Hepatocyte (in vitro differentiated cells): ENCODE results near the gene SCYGR6.
"Not testable (repeated sequence)": the region's sequence is repeated elsewhere in the genome, so short reads cannot be mapped to it uniquely, and the experiment has no call there.

ENCODE experiments used
- CTCF ChIP-seq: fragments of 200-600 bp; sonication (generic); IDR thresholded peaks from 2 replicates; pipeline ENCODE4 v1.5.1; 2016; ENCODE audit warnings: antibody characterized with exemption, mild to moderate bottlenecking; ENCODE audit not compliant: poor library complexity
- EZH2 ChIP-seq: fragments of 200-600 bp; sonication (generic); IDR thresholded peaks from 2 replicates; pipeline ENCODE4 v1.6.1; 2016; ENCODE audit warnings: antibody characterized with exemption, mild to moderate bottlenecking, borderline replicate concordance
- EZH2phosphoT487 ChIP-seq: fragments of 200-600 bp; sonication (generic); IDR thresholded peaks from one replicate; pipeline ENCODE4 v1.6.1; 2018; ENCODE audit warnings: antibody characterized with exemption, mild to moderate bottlenecking, low read depth, moderate library complexity; ENCODE audit not compliant: unreplicated experiment, severe bottlenecking

DNA sequence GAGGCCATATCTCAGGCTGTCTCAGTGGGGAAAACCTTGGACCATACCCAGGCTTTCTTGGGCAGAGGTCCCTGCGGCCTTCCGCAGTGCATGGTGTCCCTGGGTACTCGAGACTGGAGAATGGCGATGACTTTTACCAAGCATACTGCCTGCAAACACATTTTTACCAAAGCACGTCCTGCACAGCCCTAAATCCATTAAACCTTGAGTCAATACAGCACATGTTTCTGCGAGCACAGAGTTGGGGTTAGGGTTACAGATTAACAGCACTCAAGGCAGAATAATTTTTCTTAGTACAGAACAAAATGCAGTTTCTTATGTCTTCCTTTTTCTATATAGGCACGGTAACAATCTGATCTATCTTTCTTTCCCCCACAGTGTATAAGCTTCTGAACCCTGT, 1.7 kb downstream of the SCYGR6 start:
- TF ChIP-seq CTCF, EZH2, EZH2phosphoT487: not testable (repeated sequence)
